HG02852 (cell line): ENCODE measurements around the gene ZNF438.
"Not testable (repeated sequence)": the region's sequence is repeated elsewhere in the genome, so short reads cannot be mapped to it uniquely, and the experiment has no call there.

Source experiments
- ATAC-seq: cut with Tn5 transposase; IDR thresholded peaks from one replicate; pipeline ENCODE4 v1.9.1; 2021; ENCODE audit warnings: mild to moderate bottlenecking, moderate library complexity; ENCODE audit not compliant: unreplicated experiment

Gene ZNF438

GRCh38 chr10:30813872-30814481, 217.7 kb downstream of the ZNF438 start:
- no peak for ATAC-seq

GRCh38 chr10:30812018-30812851, 219.4 kb downstream of the ZNF438 start:
- no peak for ATAC-seq

GRCh38 chr10:30811276-30812017, 220.2 kb downstream of the ZNF438 start:
- no peak for ATAC-seq

GRCh38 chr10:30810416-30810815, 221.2 kb downstream of the ZNF438 start:
- no peak for ATAC-seq

GRCh38 chr10:30806850-30807249, 224.8 kb downstream of the ZNF438 start:
- ATAC-seq, result no peak

- no peak for ATAC-seq
These were observed 226.6 kb downstream of the ZNF438 start for GRCh38 chr10:30805061-30805460.

- no peak for ATAC-seq
These were observed 227.1 kb downstream of the ZNF438 start for GRCh38 chr10:30804478-30805055.

- no peak for ATAC-seq
These were observed 227.8 kb downstream of the ZNF438 start for GRCh38 chr10:30803892-30804322.

GRCh38 chr10:30803058-30803457, 228.6 kb downstream of the ZNF438 start:
- no peak for ATAC-seq

- no peak for ATAC-seq
These were observed 231.3 kb downstream of the ZNF438 start for GRCh38 chr10:30800368-30800767.

GRCh38 chr10:30798646-30799185, 232.9 kb downstream of the ZNF438 start:
- no peak for ATAC-seq

GRCh38 chr10:30795024-30795423, 236.6 kb downstream of the ZNF438 start:
- not testable (repeated sequence) for ATAC-seq
